HG03108 (cell line): ENCODE data around the gene NADSYN1.

Experiments
- ATAC-seq: cut with Tn5 transposase; IDR thresholded peaks from one replicate; pipeline ENCODE4 v1.9.1; 2021; ENCODE audit warnings: moderate library complexity; ENCODE audit not compliant: unreplicated experiment

The NADSYN1 gene

GRCh38 chr11:71449596-71449995 is 3.4 kb upstream of the NADSYN1 start:
- ATAC-seq, result no peak

- ATAC-seq, result no peak
These were observed 2.5 kb upstream of the NADSYN1 start for GRCh38 chr11:71450507-71450906.

- ATAC-seq, result no peak
These were observed 2.1 kb upstream of the NADSYN1 start for GRCh38 chr11:71450939-71451338.

- ATAC-seq, result no peak
These were observed 1.3 kb upstream of the NADSYN1 start for GRCh38 chr11:71451596-71452198.

GRCh38 chr11:71452199-71453036 is 585 bp upstream of the NADSYN1 start:
- ATAC-seq, result no peak

GRCh38 chr11:71453918-71454304 is 908 bp downstream of the NADSYN1 start:
- ATAC-seq, result no peak

- ATAC-seq, result no peak
These were observed 1.6 kb downstream of the NADSYN1 start for GRCh38 chr11:71454470-71455113.

GRCh38 chr11:71456294-71456693 is 3.3 kb downstream of the NADSYN1 start:
- no peak for ATAC-seq

- ATAC-seq, result no peak
These were observed 3.8 kb downstream of the NADSYN1 start for GRCh38 chr11:71456831-71457230.

GRCh38 chr11:71458146-71459070 is 5.4 kb downstream of the NADSYN1 start:
- ATAC-seq, result no peak

GRCh38 chr11:71459076-71459766 is 6.2 kb downstream of the NADSYN1 start:
- no peak for ATAC-seq

- ATAC-seq, result no peak
These were observed 6.8 kb downstream of the NADSYN1 start for GRCh38 chr11:71459767-71460320.

GRCh38 chr11:71461696-71462095 is 8.7 kb downstream of the NADSYN1 start:
- no peak for ATAC-seq

GRCh38 chr11:71462726-71463125 is 9.7 kb downstream of the NADSYN1 start:
- ATAC-seq, result no peak

- no peak for ATAC-seq
These were observed 10.6 kb downstream of the NADSYN1 start for GRCh38 chr11:71463331-71464211.

GRCh38 chr11:71465054-71465453 is 12.1 kb downstream of the NADSYN1 start:
- ATAC-seq, result no peak

- no peak for ATAC-seq
These were observed 13.4 kb downstream of the NADSYN1 start for GRCh38 chr11:71466358-71466757.

- no peak for ATAC-seq
These were observed 14.2 kb downstream of the NADSYN1 start for GRCh38 chr11:71467164-71467563.

GRCh38 chr11:71470946-71471345 is 17.9 kb downstream of the NADSYN1 start:
- ATAC-seq, result no peak
